Measurements from ENCODE around the gene ADNP.
"Not testable (repeated sequence)": the region's sequence is repeated elsewhere in the genome, so short reads cannot be mapped to it uniquely, and the experiment has no call there.

The ADNP gene

DNA sequence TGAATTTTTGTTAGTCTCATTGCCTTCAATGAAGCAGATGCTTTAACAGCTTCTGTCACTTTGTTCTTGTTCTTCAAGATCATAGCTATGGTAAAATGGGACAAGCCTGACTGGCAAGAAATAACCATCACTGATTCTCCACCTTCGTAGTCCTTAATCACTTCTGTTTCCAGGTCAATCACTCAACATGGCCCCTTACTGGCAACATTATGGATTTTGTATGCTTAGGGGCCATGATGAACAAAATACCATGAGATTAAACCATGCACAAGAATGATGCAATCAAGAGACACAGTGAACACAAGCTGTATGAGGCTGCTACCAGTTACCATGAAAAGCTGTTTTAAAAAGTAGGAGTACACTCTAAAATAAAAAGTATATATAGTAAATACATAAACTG is 32.8 kb downstream of the ADNP start:
- DNase-seq, result no peak

DNA sequence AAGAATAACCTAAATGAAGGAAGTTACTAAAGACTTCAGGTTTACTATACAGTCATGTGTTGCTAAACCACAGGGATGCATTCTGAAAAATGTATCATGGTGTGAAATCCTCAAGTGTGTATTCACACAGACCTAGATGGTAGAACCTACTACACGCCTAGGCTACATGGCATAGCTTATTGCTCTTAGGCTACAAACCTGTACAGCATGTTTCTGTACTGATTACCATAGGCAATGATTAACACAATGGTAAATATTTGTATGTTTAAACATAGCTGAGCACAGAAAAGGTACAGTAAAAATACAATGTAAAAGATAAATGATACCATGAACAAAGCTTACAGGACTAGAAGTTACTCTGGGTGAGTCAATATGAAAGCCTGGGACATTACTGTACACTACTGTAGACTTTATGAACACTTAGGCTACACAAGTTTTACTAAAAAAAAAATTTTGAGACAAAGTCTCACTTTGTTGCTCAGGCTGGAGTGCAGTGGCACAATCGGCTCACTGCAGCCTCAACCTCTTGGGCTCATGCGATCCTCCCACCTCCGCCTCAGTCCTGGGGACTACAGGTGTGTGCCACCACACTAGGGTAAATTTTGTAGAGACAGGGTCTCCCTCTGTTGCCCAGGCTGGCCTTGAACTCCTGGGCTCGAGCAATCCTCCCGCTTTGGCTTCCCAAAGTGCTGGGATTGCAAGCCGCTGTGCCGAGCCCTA is 36.0 kb downstream of the ADNP start:
- DNase-seq, result no peak

GRCh38 chr20:50893620-50894019 is 37.6 kb downstream of the ADNP start:
- DNase-seq, result no peak

DNA sequence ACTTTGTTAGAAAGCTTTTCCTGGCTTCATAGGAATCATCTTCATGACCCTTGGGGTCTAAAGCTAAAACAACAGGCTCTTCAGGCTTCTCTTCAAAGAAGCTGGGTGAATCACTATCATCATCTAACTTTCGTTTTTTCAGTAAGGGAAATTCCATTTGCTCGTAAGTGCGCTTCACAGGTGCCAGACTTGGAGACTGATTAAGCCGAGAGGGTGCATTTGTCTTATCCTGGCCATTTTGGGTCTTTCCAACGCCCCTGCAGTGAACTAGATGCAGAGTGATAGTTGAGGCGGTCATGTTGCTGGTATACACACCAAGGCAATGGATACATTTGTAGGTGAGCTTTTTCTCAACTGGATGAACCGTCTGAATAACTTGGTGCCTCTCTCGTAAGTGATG is 38.8 kb downstream of the ADNP start:
- no peak for DNase-seq

- no peak for DNase-seq
Observed at GRCh38 chr20:50891138-50891537, 40.1 kb downstream of the ADNP start.

- DNase-seq, result no peak
Observed at GRCh38 chr20:50887576-50887975, 43.7 kb downstream of the ADNP start.

- DNase-seq, result no peak
Observed at GRCh38 chr20:50886184-50886790, 45.0 kb downstream of the ADNP start.

- DNase-seq, result no peak
Observed at GRCh38 chr20:50885781-50886180, 45.5 kb downstream of the ADNP start.

GRCh38 chr20:50885068-50885467 is 46.2 kb downstream of the ADNP start:
- DNase-seq, result no peak

DNA sequence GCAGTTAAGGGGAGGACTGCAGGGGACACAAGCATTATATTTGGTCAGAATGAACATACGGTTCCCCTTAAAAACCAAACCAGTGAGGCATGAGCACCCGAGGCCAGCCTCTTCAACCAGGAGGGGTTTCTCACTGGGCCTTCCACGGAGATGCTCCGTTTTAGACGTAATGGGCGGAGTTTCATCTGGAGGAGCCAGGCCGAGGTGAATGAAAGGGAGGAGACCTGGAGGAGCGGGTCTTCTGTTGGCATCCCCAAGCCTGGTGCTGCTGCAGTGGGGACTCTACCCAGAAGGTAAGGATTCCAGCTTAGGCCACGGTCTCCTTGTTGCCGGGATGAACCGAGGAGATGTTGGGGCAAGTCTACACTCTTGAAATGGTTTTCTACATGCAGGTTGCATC is 47.4 kb downstream of the ADNP start:
- no peak for DNase-seq

- not testable (repeated sequence) for DNase-seq
Observed at GRCh38 chr20:50881759-50882424, 49.3 kb downstream of the ADNP start.

DNA sequence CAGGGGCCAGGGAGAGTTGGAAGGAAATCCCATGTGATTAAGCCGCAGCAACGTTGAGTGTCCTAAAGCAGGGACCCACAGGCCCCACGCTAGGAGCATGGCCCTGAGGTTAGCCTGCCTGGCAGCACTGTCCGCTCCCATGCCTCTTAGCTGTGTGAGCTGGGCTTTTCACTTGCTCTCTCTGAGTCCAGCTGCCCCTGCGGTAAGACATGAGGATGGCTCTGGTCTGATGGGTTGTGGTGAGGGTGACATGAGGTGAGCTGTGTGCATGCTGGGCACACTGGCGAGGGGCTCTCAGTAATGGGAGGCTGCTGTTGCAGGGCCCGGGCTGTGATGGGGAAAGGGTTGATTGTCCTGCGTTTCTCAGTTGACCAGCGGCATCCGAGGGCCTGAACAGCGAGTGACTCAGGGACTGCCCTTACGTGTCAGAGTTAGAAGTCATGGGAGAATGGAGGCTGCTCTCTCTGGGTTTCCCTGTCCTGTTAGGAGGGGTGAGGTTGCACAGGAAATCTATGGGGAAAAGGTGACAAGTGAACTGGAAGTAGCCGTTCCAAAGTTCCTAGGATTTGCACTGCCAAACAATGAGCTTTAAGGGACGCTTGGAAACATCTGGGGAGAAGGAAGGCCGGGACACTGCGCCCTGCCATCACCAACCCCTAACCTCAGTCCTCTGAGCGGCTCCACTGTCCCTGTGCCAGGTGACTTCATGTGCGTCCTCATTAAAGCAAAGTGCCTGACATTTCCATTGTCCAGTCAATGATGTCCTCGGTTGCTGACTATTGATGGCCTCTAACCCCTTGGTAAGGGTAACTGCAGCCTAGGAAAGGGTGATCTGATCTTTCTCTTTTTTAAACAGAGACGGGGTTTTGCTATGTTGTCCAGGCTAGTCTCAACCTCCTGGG is 51.3 kb downstream of the ADNP start:
- DNase-seq, result no peak

GRCh38 chr20:50877232-50877743 is 53.9 kb downstream of the ADNP start:
- no peak for DNase-seq

DNA sequence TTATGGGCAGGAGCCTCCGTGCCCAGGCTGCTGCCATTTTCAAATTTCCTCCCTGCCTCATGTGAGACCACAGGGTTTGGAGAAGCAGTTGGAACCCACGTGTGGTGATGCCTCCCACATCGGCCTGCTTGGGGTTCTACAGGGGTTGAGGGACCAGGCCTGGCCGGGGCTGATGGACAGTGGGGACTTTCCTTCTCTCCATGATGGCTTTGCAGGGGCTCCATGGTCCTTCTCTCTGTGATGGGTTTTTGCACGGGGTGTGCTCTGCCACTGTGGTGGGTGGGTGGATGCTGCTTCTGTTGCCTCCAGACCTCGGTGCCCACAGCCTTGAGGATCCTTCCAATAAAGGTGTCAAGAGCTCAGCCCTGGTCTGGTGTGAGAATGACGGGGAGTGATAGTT is 54.4 kb downstream of the ADNP start:
- DNase-seq, result no peak

DNA sequence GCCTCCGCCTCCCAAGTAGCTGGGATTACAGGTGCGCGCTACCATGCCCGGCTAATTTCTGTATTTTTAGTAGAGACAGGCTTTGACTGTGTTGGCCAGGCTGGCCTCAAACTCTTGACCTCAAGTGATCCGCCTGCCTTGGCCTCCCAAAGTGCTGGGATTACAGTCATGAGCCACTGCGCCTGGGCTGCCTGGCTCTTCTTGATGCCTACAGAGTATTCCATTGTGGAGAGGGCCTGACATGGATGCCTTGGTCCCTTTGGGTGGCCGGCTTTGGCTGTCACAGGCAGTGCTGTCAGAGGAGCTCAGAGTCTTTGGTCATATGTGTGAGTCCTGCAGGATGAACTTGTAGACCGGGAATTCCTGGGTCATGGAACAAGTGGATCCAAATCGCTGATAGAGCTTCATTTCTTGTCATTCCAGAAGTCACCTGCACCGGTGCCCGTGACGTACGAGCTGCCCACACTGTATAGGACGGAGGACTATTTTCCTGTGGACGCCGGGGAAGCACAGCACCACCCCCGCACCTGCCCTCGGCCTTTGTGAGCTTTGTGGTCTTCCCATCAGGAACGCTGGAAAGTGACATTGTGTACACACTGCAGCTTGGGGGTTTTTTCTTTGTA is 55.1 kb downstream of the ADNP start:
- no peak for DNase-seq

- no peak for DNase-seq
Observed at GRCh38 chr20:50874758-50875665, 56.2 kb downstream of the ADNP start.

GRCh38 chr20:50874111-50874757 is 57.0 kb downstream of the ADNP start:
- no peak for DNase-seq

GRCh38 chr20:50873585-50873984 is 57.7 kb downstream of the ADNP start:
- no peak for DNase-seq

DNA sequence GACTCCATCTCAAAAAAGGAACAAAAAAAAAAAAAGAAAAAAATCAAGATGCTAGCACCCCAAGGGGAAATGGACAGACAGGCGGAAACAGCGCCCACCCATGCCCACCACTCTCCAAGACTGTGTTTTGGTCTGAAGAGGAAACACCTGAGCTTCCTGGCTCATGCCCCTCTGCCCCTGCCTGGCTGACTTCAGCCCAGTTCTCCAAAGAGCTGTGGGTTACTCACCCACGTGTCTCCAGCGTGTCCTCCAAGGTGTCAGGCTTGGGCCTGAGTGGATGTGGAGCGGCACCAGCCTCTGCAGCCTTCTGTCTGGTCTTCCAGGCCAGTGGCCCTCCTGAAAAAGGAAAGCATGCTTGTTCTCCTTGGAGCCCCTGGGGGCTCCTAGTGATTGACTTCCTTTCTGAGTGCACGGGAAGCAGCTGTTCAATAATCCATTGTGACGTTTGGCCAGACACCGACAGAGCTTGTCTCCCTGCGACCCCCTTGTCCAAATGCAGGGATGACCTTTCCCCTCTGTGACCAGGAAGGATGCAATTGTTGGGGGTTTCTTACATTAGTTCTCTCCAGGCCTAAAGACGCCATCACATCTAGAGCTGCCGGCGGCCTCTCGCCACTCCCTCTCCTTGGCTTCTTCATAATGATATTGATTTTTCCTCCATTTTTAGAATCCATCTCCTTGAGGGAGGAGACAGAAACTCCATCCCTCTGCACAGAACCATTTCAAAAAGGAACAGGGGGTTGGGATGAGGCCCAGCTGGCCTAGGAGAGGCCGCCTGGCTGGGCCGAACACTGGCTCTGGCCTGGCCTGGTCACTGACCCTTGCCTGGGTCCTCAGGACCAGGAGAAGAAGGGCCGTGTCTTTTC is 58.4 kb downstream of the ADNP start:
- no peak for DNase-seq

All from stimulated activated CD4-positive, alpha-beta T cell treated with anti-CD3 and anti-CD28 coated beads, Interleukin-4, amount 100 ng/mL, for 24 hours (primary cell).